Esophagus muscularis mucosa (tissue), 4 donors: ENCODE data around the gene GNA15. TPM values are rescaled to one million over a fixed set of nuclear protein-coding genes. Genes with fewer than 3 reads are reported as not detected.
"Not testable (repeated sequence)": the region's sequence is repeated elsewhere in the genome, so short reads cannot be mapped to it uniquely, and the experiment has no call there.

Experiments
- DNase-seq: peaks from one replicate; pipeline ENCODE4 v3.0.0-alpha.2; 2017; ENCODE audit errors: extremely low spot score
- H3K27ac ChIP-seq, 4 donors: fragments of 200-600 bp; sonication (generic); replicated peaks in 1 of 4; 1 replicate in 3 of 4; 2 replicates in 1 of 4; pipeline ENCODE4 v1.5.1; 2016 to 2019; ENCODE audit warnings: mild to moderate bottlenecking in 1 of 4
- H3K27me3 ChIP-seq, 4 donors: fragments of 200-600 bp; sonication (generic); one replicate each; pipeline versions ENCODE4 v1.5.1 to v1.6.0; 2016 to 2019
- H3K36me3 ChIP-seq, 4 donors: fragments of 200-600 bp; sonication (generic); one replicate each; pipeline ENCODE4 v1.5.1; 2016 to 2019
- H3K4me1 ChIP-seq, 4 donors: fragments of 200-600 bp; sonication (generic); one replicate each; pipeline ENCODE4 v1.5.1; 2016 to 2019
- H3K4me3 ChIP-seq, 4 donors: fragments of 200-600 bp; sonication (generic); 1 replicate in 2 of 4; 2 replicates in 2 of 4; pipeline ENCODE4 v1.5.1; 2016 to 2019; ENCODE audit warnings: mild to moderate bottlenecking in 4 of 4, moderate library complexity in 1 of 4
- H3K9me3 ChIP-seq, 4 donors: fragments of 200-600 bp; sonication (generic); 1 replicate in 3 of 4; 2 replicates in 1 of 4; pipeline ENCODE4 v1.5.1; 2016 to 2019
- CTCF ChIP-seq, 3 experiments: fragments of 200-600 bp in 2 of 3; fragments of 450-650 bp in 1 of 3; sonication (generic) in 2 of 3; IDR thresholded peaks; one replicate each; pipeline ENCODE4 v1.5.1; 2017 to 2019; ENCODE audit warnings: antibody characterized with exemption in 3 of 3, mild to moderate bottlenecking in 2 of 3, moderate library complexity in 1 of 3
- EP300 ChIP-seq: sonication (generic); formaldehyde crosslinking; IDR thresholded peaks from one replicate; pipeline ENCODE4 v1.6.1; 2017; ENCODE audit warnings: antibody characterized with exemption
- POLR2A ChIP-seq: fragments of 450-650 bp; IDR thresholded peaks from one replicate; pipeline ENCODE4 v1.6.1; 2017; ENCODE audit warnings: antibody characterized with exemption, moderate library complexity, mild to moderate bottlenecking, low read depth
- POLR2AphosphoS5 ChIP-seq, 2 donors: sonication (generic); formaldehyde crosslinking; IDR thresholded peaks; one replicate each; pipeline ENCODE4 v1.6.1; 2017; ENCODE audit warnings: antibody characterized with exemption in 2 of 2
- WGBS: methylation state at CpG from one replicate; pipeline ENCODE4 v1.1.5; 2018; 5-methylcytosine and 5-hydroxymethylcytosine counted together
- intact Hi-C: fragments of 100-400 bp; cut with DNase I; formaldehyde crosslinking; loops from one replicate; pipeline ENCODE4 v1.15.1; 2023
- total RNA-seq, 4 donors: library from RNA; depleted of rRNA; stranded (reverse); fragments of >200 nt; gene quantifications; one replicate each; pipeline versions ENCODE4 v1.1.0 to v1.2.1, GENCODE V29; 2016

Gene GNA15
- total RNA-seq, result 10 to 100 TPM in 1 of 4 donors, 1 to 10 TPM in 3; 4.3 to 13.8 (median 5.3) TPM

- Histone ChIP-seq H3K9me3 (peaks cover 0 to 7% (median 0%) of the 10 kb centered on the region in 4 donors), H3K36me3 (no peaks in the 10 kb centered on the region), H3K27ac (peak within 1 kb of the TSS in 3 of 4 donors; percentile 54 to 66 (median 65)), H3K27me3 (peaks cover 0 to 12% (median 0%) of the 10 kb centered on the region in 4 donors), H3K4me3 (peak within 1 kb of the TSS; percentile 22 to 55 (median 40)), H3K4me1 (peaks cover 2 to 8% (median 4%) of the 10 kb centered on the region in 4 donors)
- DNase-seq, result no peak
- intact Hi-C loops, result no loop called here
- 87% methylated on average over 10 of the region's 40 CpGs for WGBS
- no peak for TF ChIP-seq EP300
- TF ChIP-seq POLR2AphosphoS5 (IDR thresholded peaks at IDR 0.05), result no peak
- no peak for TF ChIP-seq POLR2A
- TF ChIP-seq CTCF (IDR thresholded peaks at IDR 0.05), result no peak
Observed at GRCh38 chr19:3135961-3136683, at the start of gene GNA15. GNA15 (plus strand) TSS chr19:3136033; CDS start chr19:3136451, 418 bp downstream.

GRCh38 chr19:3087769-3088168 lies 48.1 kb upstream of the GNA15 start:
- Histone ChIP-seq H3K27ac (no peak overlapping the region), H3K4me3 (no peak overlapping the region), H3K27me3 (no peaks in the 10 kb centered on the region), H3K9me3 (no peaks in the 10 kb centered on the region), H3K36me3 (no peaks in the 10 kb centered on the region), H3K4me1 (no peaks in the 10 kb centered on the region)
- 82% methylated on average over 10 of the region's 10 CpGs for WGBS
- DNase-seq, result no peak
- TF ChIP-seq CTCF (IDR thresholded peaks at IDR 0.05), result no peak
- TF ChIP-seq EP300, result no peak
- no peak for TF ChIP-seq POLR2A
- TF ChIP-seq POLR2AphosphoS5 (IDR thresholded peaks at IDR 0.05), result no peak
- intact Hi-C loops, result no loop called here

- H3K36me3 ChIP-seq, intact Hi-C loops, H3K27ac ChIP-seq, H3K4me1 ChIP-seq, H3K9me3 ChIP-seq, DNase-seq, H3K27me3 ChIP-seq, H3K4me3 ChIP-seq: not testable (repeated sequence)
- WGBS, result 84% methylated on average over 7 of the region's 7 CpGs
Observed at GRCh38 chr19:3089299-3089855, 46.5 kb upstream of the GNA15 start.

- peak overlapping the region; percentile 81 to 99 (median 98) for H3K4me3 ChIP-seq
- DNase-seq, result no peak
- no peak for TF ChIP-seq EP300
- no peak for TF ChIP-seq POLR2AphosphoS5 (IDR thresholded peaks at IDR 0.05)
- TF ChIP-seq POLR2A, result no peak
- no peak for TF ChIP-seq CTCF (IDR thresholded peaks at IDR 0.05)
- H3K36me3 ChIP-seq, result no peaks in the 10 kb centered on the region
- peak overlapping the region; percentile 82 to 88 (median 83) for H3K27ac ChIP-seq
- no peaks in the 10 kb centered on the region for H3K9me3 ChIP-seq
- H3K4me1 ChIP-seq, result peaks cover 46 to 57% (median 56%) of the 10 kb centered on the region in 4 donors
- intact Hi-C loops, result no loop called here
- H3K27me3 ChIP-seq, result no peaks in the 10 kb centered on the region
- WGBS, result 9% methylated on average over 4 of the region's 57 CpGs
Observed at GRCh38 chr19:3094601-3095440, 41.0 kb upstream of the GNA15 start.
